ENCODE data around the gene SPAM1.

Gene SPAM1

GRCh38 chr7:123977081-123977480 is 52.0 kb downstream of the SPAM1 start:
- TF ChIP-seq EP300 (IDR thresholded peaks at IDR 0.05; ENCODE audit: borderline replicate concordance) (no peak), TEAD4 (IDR thresholded peaks at IDR 0.05) (no peak), FOXM1 (IDR thresholded peaks at IDR 0.05; ENCODE audit: borderline replicate concordance, low read depth) (no peak), CEBPB (IDR thresholded peaks at IDR 0.05) (no peak), CREB1 (IDR thresholded peaks at IDR 0.05; ENCODE audit: low read depth) (no peak), TCF12 (IDR thresholded peaks at IDR 0.05; ENCODE audit: low read depth) (no peak), ZBTB7A (IDR thresholded peaks at IDR 0.05; ENCODE audit: low read depth) (no peak), NFIC (IDR thresholded peaks at IDR 0.05) (no peak), YY1 (IDR thresholded peaks at IDR 0.05; ENCODE audit: low read depth) (no peak), RAD21 (IDR thresholded peaks at IDR 0.05; ENCODE audit: low read depth) (no peak), USF1 (IDR thresholded peaks at IDR 0.05) (no peak), EGR1 (IDR thresholded peaks at IDR 0.05) (no peak), TAF1 (IDR thresholded peaks at IDR 0.05; ENCODE audit: low read depth) (no peak)
- TF ChIP-seq, protein P1, sequence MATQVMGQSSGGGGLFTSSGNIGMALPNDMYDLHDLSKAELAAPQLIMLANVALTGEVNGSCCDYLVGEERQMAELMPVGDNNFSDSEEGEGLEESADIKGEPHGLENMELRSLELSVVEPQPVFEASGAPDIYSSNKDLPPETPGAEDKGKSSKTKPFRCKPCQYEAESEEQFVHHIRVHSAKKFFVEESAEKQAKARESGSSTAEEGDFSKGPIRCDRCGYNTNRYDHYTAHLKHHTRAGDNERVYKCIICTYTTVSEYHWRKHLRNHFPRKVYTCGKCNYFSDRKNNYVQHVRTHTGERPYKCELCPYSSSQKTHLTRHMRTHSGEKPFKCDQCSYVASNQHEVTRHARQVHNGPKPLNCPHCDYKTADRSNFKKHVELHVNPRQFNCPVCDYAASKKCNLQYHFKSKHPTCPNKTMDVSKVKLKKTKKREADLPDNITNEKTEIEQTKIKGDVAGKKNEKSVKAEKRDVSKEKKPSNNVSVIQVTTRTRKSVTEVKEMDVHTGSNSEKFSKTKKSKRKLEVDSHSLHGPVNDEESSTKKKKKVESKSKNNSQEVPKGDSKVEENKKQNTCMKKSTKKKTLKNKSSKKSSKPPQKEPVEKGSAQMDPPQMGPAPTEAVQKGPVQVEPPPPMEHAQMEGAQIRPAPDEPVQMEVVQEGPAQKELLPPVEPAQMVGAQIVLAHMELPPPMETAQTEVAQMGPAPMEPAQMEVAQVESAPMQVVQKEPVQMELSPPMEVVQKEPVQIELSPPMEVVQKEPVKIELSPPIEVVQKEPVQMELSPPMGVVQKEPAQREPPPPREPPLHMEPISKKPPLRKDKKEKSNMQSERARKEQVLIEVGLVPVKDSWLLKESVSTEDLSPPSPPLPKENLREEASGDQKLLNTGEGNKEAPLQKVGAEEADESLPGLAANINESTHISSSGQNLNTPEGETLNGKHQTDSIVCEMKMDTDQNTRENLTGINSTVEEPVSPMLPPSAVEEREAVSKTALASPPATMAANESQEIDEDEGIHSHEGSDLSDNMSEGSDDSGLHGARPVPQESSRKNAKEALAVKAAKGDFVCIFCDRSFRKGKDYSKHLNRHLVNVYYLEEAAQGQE (IDR thresholded peaks at IDR 0.05; ENCODE audit: low read depth): no peak
- TF ChIP-seq, protein P2, sequence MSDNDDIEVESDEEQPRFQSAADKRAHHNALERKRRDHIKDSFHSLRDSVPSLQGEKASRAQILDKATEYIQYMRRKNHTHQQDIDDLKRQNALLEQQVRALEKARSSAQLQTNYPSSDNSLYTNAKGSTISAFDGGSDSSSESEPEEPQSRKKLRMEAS (IDR thresholded peaks at IDR 0.05): no peak

- no peak for TF ChIP-seq YY1 (IDR thresholded peaks at IDR 0.05; ENCODE audit: low read depth)
- TF ChIP-seq, protein P2 (IDR thresholded peaks at IDR 0.05): no peak
- no peak for TF ChIP-seq TCF12 (IDR thresholded peaks at IDR 0.05; ENCODE audit: low read depth)
- TF ChIP-seq, protein P1 (IDR thresholded peaks at IDR 0.05; ENCODE audit: low read depth): no peak
- no peak for TF ChIP-seq RAD21 (IDR thresholded peaks at IDR 0.05; ENCODE audit: low read depth)
- no peak for TF ChIP-seq TEAD4 (IDR thresholded peaks at IDR 0.05)
- TF ChIP-seq TAF1 (IDR thresholded peaks at IDR 0.05; ENCODE audit: low read depth): no peak
- no peak for TF ChIP-seq ZBTB7A (IDR thresholded peaks at IDR 0.05; ENCODE audit: low read depth)
- TF ChIP-seq NFIC (IDR thresholded peaks at IDR 0.05): no peak
- no peak for TF ChIP-seq CREB1 (IDR thresholded peaks at IDR 0.05; ENCODE audit: low read depth)
- TF ChIP-seq EGR1 (IDR thresholded peaks at IDR 0.05): no peak
These were observed 54.8 kb downstream of the SPAM1 start for GRCh38 chr7:123979876-123980275.

DNA sequence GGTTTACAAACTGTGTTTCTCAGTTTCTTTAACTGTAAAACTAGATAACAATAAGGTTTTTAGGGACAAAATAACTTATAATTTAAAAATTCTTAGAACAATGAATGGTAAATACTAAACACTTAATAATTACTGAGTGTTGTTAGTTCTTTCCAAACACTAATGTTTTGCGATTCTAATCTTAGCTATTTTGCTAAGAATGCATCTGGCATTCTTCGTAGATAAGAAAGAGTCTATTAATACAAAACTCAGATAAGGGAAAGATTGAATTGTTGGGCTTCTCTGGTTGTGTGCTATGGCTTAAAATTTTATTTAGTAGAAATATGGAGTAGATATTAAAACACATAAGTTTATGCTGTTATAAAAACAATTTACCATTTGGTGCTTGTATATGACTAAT is 62.4 kb downstream of the SPAM1 start:
- TF ChIP-seq RAD21 (IDR thresholded peaks at IDR 0.05; ENCODE audit: low read depth) (no peak), FOXM1 (IDR thresholded peaks at IDR 0.05; ENCODE audit: borderline replicate concordance, low read depth) (no peak), NFIC (IDR thresholded peaks at IDR 0.05) (no peak), YY1 (IDR thresholded peaks at IDR 0.05; ENCODE audit: low read depth) (no peak), USF1 (IDR thresholded peaks at IDR 0.05) (no peak), TCF12 (IDR thresholded peaks at IDR 0.05; ENCODE audit: low read depth) (no peak), CREB1 (IDR thresholded peaks at IDR 0.05; ENCODE audit: low read depth) (no peak), TAF1 (IDR thresholded peaks at IDR 0.05; ENCODE audit: low read depth) (no peak), EP300 (IDR thresholded peaks at IDR 0.05; ENCODE audit: borderline replicate concordance) (no peak), TEAD4 (IDR thresholded peaks at IDR 0.05) (no peak), CEBPB (IDR thresholded peaks at IDR 0.05) (no peak), EGR1 (IDR thresholded peaks at IDR 0.05) (no peak), ZBTB7A (IDR thresholded peaks at IDR 0.05; ENCODE audit: low read depth) (no peak)
- TF ChIP-seq, protein P2 (IDR thresholded peaks at IDR 0.05): no peak
- TF ChIP-seq, protein P1 (IDR thresholded peaks at IDR 0.05; ENCODE audit: low read depth): no peak

- TF ChIP-seq CEBPB (IDR thresholded peaks at IDR 0.05) (no peak), EGR1 (IDR thresholded peaks at IDR 0.05) (no peak), FOXM1 (IDR thresholded peaks at IDR 0.05; ENCODE audit: borderline replicate concordance, low read depth) (no peak), TCF12 (IDR thresholded peaks at IDR 0.05; ENCODE audit: low read depth) (no peak), NFIC (IDR thresholded peaks at IDR 0.05) (no peak), CREB1 (IDR thresholded peaks at IDR 0.05; ENCODE audit: low read depth) (no peak), ZBTB7A (IDR thresholded peaks at IDR 0.05; ENCODE audit: low read depth) (no peak), TAF1 (IDR thresholded peaks at IDR 0.05; ENCODE audit: low read depth) (no peak)
These were observed 68.0 kb downstream of the SPAM1 start for GRCh38 chr7:123992913-123993518.

Measured in Ishikawa (cell line).